HCT116 (cell line): ENCODE results near the gene FBXO21.

Source experiments
- CTCF ChIP-seq, 3 experiments: fragments of 200-600 bp in 1 of 3; sonication (generic) in 1 of 3; IDR thresholded peaks in 2 of 3; conservative IDR thresholded peaks in 1 of 3; 2 replicates each; pipeline ENCODE4 v1.5.1; 2012 to 2017; ENCODE audit warnings: low read depth in 2 of 3, low read length in 2 of 3, antibody characterized with exemption in 1 of 3, borderline replicate concordance in 1 of 3, control low read depth in 1 of 3, mild to moderate bottlenecking in 1 of 3, mixed read lengths in 1 of 3, mixed run types in 1 of 3, moderate library complexity in 1 of 3; ENCODE audit not compliant: insufficient read depth in 1 of 3
- POLR2AphosphoS5 ChIP-seq: IDR thresholded peaks from 2 replicates; pipeline ENCODE4 v1.6.1; 2011; ENCODE audit warnings: mild to moderate bottlenecking, low read depth, low read length, moderate library complexity
- TF ChIP-seq, protein P1 (sequence below): IDR thresholded peaks from 2 replicates; pipeline ENCODE4 v1.6.1; 2012

- TF ChIP-seq CTCF (IDR thresholded peaks at IDR 0.05 in 2 of 3, conservative IDR thresholded peaks at IDR 0.05 in 1 of 3; ENCODE audit: borderline replicate concordance in 1 of 3, insufficient read depth in 1 of 3, low read depth in 2 of 3, low read length in 2 of 3), result no peak
- no peak for TF ChIP-seq POLR2AphosphoS5
- TF ChIP-seq, protein P1, sequence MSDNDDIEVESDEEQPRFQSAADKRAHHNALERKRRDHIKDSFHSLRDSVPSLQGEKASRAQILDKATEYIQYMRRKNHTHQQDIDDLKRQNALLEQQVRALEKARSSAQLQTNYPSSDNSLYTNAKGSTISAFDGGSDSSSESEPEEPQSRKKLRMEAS, result no peak
Measured at GRCh38 chr12:117147639-117148038, 42.6 kb downstream of the FBXO21 start.
